Cardiac septum (tissue), 1 donor: ENCODE results near the gene MCRIP2. TPM values are rescaled to one million over a fixed set of nuclear protein-coding genes. Genes with fewer than 3 reads are reported as not detected.
A peak's percentile ranks its signal among the peaks of the same experiment; 100 is the strongest.
"Not testable (repeated sequence)": the region's sequence is repeated elsewhere in the genome, so short reads cannot be mapped to it uniquely, and the experiment has no call there.

Experiments
- DNase-seq: peaks from one replicate; pipeline ENCODE4 v3.0.0-alpha.2; 2020; ENCODE audit warnings: low spot score
- intact Hi-C: fragments of 100-400 bp; cut with DNase I; formaldehyde crosslinking; loops from one replicate; pipeline ENCODE4 v1.14.0; 2022
- long read RNA-seq: library from polyadenylated mRNA; unstranded; transcript quantifications from one replicate; pipeline ENCODE4 v2.0.0, GENCODE V29; 2021
- total RNA-seq: library from RNA; stranded (reverse); fragmentation: NEBNext Ultra II Directional; extraction: Animal tissue kit (Norgen Biotek cat#: 25700); gene quantifications from one replicate; pipeline ENCODE4 v1.2.1, GENCODE V29; 2021
- donor health status: DM: no; HTN: no; CAD: no.

MCRIP2 gene, protein sequence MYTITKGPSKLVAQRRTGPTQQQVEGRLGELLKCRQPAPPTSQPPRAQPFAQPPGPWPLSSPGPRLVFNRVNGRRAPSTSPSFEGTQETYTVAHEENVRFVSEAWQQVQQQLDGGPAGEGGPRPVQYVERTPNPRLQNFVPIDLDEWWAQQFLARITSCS
- 90.3 TPM for total RNA-seq
- long read RNA-seq, transcript MCRIP2-203 (6 exons, 1,050 nt) = minor isoform, 11 of 106 reads
- long read RNA-seq, transcript MCRIP2-201 (5 exons, 946 nt) = major isoform, 59 of 106 reads
- long read RNA-seq, partial matches to known transcripts = 15 of 106 reads
- long read RNA-seq, other reads (novel, unspliced or antisense) = 13 of 106 reads

DNA sequence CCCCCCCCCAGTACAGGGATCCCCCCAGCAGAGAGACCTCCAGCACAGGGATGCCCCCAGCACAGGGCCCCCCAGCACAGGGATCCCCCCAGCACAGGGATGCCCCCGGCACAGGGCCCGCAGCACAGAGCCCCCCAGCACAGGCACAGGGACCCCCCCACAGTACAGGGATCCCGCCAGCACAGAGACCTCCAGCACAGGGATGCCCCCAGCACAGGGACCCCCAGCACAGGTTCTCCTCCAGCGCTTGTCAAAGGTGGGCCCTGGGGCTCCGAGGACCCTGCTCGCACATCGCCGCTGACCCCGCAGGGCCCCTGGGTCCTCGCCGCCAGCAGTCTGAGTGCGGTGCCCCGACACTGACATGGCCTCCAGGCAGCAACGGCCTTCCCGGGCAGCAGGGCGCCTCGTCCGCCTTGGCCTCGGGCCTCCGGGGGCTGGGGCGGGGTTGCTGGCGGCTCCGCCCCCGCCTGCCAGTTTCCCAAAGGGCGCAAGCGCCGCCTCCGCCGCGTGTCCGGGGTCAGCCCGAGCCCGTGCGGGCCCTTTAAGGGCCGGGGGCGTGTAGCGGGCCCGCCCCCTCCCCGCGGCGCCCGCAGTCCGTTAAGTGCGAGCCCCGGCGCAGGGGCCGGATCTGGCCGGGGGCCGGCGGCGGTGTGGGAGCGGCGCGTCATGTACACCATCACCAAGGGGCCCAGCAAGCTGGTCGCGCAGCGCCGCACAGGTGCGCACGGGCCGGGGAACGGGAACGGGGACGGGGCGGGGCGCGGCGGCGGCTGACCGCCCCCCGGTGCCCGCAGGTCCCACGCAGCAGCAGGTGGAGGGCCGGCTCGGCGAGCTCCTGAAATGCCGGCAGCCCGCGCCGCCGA, at the start of gene MCRIP2:
Gene MCRIP2 (plus strand): TSS at position 503 of the 863 bp plus-strand sequence. CDS start 164 bp downstream, at position 667.
- peak; percentile 93 for DNase-seq
- intact Hi-C loops = loop anchor here (2.0 to 5.0 kb wide), 2 partner anchors 19 to 54 kb away; no protein-coding TSS in a partner anchor

DNA sequence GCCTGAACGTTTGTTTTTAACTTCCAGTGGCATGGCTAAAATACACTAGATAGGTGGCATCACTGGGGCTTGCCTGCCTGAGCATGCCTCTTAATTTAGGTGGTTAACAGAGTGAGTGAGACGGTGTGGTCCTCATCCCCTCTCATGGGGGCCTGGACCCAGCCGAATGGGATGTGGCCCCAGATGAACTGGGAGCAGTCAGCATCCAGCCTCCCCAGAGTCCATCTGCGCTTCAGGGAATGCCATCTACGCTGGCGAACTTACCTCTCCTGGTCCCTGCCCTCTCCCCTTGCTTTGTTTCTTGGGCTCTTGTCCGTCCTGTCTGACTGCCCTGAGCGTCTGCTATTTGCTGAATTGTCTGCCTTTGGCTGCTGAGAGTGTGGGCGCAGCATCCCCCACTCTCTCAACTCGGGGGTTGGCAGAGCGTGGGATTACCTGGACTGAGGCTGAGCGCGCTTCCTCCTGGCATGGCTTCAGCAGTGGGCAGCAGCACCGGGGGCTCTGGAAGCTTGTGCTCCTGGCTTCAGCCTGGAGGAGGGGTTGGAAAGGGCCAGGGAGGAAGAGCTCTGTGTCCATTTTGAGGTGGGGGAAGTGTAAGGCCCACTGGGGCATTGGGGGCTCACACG, 49.6 kb upstream of the MCRIP2 start:
- no peak for DNase-seq
- intact Hi-C loops = no loop called here

DNA sequence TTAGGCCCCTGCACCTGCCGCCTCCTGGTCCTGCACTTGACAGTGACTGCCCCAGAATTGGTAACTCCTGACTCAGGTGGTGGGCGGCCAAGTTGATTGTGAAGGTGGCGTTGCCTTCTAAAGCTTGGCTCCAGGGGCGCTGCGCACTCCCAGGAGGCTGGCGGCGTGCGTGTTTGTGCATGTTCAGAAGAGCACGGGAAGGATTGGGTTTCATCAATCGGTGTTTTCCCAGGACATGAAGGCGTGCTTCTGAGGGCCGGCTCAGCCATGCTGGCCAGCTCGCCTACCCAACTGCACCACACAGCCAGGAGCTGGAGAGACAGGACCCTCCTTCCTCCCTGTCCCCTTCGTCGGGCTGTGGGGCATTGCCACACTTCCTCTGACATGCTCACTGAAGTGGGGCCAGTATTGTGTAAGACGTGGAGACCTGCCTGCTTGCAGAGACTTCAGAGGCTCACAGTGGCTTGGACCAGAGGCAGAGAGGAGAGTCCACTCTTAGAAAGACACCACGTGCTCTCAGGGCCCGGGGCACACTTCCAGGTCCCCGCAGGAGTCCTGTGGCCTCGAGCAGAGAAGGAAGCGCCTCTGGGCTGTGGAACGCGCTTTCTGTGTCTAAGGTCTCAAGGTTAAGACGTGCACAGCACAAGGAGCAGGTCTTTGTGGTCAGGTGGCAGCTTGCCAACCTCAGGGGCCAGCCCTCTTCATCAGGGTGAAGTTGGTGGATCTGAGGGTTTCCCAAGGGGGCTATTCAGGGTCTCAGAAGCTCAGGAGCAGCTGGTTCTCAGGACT, 48.9 kb upstream of the MCRIP2 start:
- intact Hi-C loops = no loop called here
- DNase-seq = no peak

DNA sequence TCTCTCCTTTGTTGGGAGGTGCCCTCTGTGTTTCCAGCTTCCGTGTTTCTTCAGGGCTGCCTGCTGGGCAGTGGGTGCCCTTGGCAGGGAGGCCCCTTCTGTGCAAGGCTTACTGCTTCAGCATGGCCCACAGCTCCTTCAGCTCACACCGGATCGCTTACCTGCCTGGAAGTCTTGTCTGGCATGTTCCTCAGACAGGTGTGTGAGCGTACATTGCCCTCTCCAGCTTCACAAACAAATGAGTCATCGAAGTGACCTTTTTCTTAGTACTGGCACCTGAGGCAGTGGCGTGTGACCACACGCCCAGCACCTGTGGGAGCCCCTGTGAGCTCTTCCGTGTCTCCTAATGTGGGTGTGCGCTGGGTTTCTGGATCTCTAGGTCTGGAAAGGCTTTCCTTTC, 48.2 kb upstream of the MCRIP2 start:
- DNase-seq = no peak
- intact Hi-C loops = no loop called here

DNA sequence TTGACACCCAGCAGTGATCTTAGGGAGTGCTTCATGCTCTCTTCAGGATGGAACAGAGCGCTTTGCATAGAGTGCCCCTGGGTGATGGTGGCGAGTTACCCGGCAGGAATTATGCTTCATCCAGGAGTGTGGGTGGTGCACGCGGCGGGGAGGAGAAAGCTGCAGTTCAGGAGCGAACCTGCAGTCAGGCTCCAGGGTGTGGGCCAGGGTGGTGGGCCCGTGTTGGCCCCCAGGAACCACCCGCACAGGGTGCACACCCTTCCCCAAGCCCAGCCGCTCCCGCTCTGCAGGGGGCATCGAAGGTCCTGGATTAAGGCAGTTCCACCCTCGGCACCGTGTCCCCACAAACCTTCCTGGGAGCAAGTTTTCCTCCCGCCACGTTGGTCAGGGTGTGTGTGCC, 47.8 kb upstream of the MCRIP2 start:
- intact Hi-C loops = no loop called here
- no peak for DNase-seq

DNA sequence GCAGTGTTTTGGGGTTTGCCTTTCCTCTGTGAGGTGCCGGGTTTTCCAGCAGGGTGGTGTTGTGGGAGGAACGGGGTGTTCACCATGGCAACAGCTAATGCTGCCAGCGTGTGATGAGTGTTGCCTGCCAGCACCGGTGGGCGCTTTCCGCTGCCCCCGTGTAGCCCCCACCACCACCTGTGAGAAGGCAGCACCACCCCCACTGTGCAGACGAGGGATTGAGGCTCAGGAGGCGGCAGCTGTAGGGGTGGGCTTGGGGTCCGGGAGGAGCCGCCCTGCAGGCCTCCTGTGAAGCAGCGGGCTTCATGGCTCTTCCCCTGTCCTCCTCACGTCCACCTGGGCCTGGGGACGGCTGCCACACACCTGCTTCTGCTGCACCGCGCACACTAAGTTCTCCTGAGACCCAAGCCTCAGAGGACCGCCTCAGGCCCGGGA, 46.5 kb upstream of the MCRIP2 start:
- intact Hi-C loops = no loop called here
- DNase-seq = no peak

DNA sequence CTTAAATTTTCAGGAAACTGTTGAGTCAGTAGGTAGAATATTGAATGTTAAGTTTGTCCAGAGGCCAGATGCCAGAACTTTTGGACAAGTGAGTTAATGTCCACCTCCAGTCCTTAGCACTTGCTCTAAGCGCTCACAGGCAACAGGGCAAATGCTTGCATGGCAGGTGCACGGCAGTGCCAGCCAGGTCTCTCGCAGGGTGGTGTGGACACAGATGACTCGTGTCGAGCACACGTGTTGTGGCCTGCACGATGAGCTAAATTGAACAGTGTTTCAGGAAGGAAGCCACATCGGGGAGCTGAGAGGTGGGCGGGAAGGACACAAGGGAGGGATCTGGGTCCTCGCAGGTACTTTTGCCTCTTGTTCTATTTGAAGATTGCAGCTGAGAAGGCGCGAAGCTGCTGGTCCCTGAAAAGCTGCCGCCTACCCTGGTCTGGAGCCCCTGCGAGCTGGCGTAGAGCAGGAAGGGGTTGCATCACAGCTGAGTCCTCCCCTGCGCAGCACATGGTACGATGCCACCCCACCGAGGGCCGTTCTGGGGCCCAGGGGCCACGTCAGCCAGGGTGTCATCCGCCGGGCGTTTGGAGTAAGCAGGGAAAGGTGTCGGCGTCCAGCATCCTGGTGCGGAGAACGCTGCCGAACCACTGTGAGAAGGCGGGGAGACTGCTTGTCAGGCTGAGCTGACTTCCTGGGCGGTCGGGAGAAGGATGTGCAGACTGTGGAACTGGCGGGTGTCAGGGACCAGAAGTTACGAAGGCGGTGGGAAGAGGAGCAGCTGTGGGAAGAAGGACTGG, 45.5 kb upstream of the MCRIP2 start:
- DNase-seq = no peak
- intact Hi-C loops = no loop called here

DNA sequence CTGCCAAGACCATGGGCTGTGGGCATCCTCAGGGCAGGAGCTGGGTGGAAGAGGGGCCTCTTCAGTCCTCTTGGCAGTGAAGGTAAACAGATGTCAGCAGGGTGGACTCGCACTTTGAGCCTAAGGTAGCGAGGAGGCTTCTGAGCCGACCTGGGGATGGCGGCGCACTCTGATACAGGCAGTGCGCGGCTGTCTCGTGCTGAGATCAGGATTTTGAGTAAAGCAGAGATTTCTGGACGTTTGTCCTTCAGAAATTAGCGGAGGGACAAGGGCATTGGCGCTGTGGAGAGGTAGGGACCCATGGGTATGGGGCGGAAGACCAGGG, 44.9 kb upstream of the MCRIP2 start:
- intact Hi-C loops = no loop called here
- no peak for DNase-seq

DNA sequence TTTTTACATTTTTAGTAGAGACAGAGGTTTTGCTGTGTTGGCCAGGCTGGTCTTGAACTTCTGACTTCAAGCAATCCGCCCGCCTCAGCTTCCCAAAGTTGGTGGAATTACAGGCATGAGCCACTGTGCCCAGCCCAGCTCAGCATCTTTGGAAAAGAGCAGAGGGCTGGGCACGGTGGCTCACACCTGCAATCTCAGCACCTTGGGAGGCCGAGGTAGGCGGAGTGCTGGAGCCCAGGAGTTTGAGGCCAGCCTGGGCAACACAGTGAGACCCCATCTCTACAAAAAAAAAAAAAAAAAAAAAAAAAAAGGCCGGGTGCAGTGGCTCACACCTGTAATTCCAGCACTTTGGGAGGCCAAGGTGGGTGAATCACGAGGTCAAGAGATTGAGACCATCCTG, 44.0 kb upstream of the MCRIP2 start:
- intact Hi-C loops, DNase-seq: not testable (repeated sequence)

DNA sequence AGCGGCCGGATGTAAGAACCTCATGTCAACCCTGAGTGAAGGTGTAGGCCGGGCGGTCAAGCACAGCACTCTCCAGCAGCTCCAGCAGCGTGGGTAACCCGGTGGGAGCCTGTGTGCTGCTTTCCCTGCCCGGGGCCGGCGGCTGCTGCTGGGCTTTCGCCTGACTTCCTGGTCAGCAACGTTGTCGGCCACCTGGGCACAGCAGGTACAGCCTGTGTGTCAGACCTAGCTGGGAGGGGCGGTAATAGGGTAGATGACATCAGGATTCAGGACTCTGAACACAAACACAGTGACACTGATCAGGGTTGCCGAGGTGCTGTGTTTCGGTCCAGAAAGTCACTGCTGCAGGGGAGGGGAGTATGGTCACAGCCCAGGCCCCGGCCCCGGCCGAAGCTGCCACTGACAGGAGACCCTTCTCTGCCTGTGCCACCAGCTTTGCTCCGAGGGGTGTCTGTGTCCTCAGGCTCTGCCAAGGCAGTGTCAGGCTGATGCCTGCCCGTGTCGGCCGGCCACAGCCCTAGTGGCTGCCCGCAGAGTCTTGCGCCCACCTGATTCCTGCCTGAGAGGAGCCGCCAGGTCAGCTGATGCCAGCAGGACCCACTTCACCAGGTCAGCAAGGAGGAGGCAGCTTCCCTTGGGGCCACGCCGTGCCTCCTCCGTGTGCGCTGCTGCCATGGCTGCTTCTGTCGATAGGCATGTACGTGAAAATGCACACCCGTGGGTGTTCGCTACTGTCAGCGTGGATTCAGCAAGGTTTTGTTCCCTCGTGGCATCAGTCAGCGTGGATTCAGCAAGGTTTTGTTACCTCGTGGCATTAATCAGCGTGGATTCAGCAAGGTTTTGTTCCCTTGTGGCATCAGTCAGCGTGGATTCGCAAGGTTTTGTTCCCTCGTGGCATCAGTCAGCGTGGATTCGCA, 42.5 kb upstream of the MCRIP2 start:
- intact Hi-C loops = no loop called here
- no peak for DNase-seq

DNA sequence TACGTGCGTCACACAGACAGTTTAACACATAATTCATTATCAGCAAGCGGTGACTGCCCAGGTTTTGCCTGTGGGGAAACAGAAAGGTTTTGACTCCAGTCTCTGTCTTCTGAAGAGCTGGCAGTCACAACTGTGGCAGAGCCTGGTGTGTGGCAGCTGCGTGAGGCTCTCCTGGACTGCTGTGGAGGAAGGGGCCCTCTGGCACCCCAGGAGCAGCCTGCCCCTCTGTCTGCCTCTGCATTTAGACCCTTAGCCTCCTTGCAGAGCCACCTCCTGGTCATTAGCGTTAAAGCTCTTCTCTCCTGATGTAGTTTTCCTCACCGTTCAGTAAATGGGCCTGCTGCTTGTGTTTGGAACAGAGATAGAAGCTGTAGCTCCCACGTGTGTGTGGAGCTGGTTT, 40.8 kb upstream of the MCRIP2 start:
- no peak for DNase-seq
- intact Hi-C loops = no loop called here

DNA sequence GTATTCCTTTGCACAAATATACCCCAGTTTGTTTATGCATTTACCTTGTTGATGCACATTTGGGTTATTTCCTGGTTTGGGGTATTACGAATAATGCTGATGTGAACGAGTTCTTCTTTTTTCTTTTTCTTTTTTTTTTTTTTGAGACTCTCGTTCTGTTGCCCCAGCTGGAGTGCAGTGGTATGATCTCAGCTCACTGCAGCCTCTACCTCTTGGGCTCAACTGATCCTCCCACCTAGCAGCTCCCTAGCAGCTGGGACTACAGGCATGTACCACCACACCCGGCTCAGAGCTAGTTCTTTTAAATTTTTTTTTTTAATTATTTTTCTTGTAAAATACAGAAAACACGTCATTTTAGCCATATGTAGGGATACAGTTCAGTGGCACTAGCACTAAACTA, 37.7 kb upstream of the MCRIP2 start:
- intact Hi-C loops = no loop called here
- DNase-seq = no peak

DNA sequence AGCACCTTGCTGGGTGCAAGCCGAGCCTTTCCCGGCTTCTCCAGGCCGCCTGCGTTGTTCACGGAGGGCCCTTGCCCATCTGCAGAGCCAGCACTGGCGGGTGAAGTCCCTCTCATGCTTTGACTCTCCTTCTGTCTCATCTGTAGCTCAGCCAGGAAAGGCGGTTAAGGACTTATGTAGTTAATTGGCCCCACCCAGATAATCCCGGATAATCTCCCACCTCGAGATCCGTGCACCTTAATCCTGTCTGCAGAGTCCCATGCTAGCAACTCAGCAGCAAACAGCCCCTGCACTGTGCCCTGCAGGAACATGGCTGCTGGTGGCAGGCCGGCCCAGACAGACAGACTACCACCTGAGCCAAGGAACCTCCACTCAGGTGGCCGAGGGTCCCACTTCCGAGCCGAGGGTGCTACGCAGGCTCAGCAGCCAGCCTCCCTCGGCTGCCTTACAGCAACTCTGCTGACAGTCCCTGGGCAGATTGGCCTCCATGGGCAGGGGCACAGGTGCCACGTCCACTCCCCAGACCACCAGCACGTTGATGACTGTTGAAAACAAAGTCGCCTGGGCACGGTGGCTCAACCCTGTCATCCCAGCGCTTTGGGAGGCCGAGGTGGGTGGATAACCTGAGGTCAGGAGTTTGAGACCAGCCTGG, 34.8 kb upstream of the MCRIP2 start:
- no peak for DNase-seq
- intact Hi-C loops = no loop called here

DNA sequence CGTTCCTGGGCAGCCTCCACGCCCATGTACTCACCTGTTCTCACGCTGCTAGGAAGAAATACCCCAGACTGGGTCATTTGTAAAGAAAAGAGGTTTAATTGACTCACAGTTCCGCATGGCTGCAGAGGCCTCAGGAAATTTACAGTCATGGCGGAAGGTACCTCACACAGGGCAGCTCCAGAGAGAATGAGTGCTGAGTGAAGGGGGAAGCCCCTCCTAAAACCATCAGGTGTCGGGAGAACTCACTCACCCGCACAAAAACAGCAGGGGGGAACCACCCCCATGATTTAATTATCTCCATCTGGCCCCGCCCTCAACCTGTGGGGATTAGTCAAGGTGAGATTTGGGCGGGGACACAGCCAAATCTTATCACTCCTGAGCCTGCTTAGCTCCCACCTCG, 33.6 kb upstream of the MCRIP2 start:
- no peak for DNase-seq
- intact Hi-C loops = no loop called here

DNA sequence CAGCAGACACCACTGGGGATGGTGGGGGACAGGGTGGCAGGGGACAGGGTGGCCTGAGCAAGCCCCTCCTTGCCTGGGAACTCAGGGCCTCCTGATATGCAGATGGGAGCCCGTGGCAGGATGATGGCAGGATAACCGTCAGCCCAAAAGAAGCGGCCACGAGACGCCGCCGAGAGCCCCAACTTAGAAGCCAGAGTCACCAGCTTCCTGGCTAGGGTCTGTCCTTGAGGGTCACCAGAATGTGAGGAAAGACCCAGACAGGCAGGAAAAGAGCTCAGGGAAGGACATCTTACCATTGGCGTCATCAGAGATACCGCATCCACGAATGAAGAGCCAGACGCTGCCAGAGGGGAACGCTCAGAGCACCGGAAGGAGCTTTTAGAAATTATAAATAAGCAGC, 32.3 kb upstream of the MCRIP2 start:
- intact Hi-C loops = no loop called here
- no peak for DNase-seq

DNA sequence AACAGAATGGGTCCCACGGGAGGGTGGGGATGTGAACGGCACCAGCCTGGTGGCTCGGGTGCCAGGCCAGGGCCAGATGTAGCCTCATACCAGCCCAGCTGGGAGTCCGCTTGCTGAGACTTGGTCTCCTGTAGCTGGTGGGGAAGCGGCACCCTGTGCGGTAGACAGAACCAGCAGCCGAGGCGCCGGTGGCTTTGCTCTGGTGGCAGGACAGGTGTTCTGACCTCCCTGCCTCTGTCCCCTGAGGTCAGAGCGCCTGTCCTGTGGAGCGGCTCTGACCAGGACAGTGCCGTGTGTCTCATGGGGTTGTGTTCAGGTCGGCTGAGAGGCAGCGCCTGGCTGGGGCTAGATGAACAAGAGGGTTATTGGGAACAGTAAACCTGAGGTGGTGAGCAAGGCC, 31.6 kb upstream of the MCRIP2 start:
- no peak for DNase-seq
- intact Hi-C loops = no loop called here

DNA sequence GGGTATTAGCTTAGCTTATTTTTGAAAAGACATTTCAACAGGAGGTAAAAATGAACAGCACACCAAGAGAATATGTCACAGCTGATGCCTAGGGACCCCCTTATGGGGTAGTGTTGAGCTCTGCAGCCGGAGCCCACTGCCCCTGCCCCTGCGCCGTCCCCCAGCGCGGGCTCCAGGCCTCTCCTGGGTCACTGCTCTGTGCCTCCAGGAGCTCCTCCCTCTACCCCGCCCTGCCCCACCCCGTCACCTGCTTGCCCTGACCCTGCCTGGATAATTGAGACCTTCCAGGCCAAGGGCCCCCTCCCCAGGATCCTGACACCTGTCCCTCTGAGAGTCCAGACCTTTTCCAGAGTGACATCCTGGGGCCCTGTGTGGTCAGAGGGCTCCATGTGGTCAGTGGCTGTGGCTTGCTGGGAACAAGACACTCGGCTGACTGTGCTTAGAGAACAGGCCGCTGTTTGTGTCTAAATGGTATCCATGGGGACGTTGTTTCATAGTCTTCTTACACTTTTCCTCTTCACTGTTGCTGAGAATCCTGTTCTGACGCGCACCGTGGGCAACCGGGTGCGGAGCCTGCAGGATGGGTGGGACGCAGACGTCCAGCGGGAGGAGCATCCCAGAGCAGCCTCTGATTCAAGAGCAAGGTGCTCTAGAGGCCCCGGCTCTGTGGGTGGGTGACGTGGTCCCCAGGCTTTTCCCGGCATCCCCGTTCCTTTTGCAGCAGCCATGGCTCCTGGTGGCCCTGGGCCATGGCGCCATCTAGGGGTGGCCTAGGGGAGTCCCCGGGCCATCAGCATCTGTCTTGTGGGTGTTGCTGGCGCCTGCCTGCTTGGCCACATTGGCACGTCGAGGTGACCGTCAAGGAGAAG, 30.9 kb upstream of the MCRIP2 start:
- no peak for DNase-seq
- intact Hi-C loops = no loop called here
